Left lobe of liver (tissue), 2 donors: ENCODE results near the gene SLAMF6. TPM values are rescaled to one million over a fixed set of nuclear protein-coding genes. Genes with fewer than 3 reads are reported as not detected.
"Not testable (repeated sequence)": the region's sequence is repeated elsewhere in the genome, so short reads cannot be mapped to it uniquely, and the experiment has no call there.

Experiments used
- ATAC-seq: fragments of 200-7000 bp; cut with Tn5 transposase; one replicate; pipeline ENCODE4 v1.9.1; 2020; ENCODE audit warnings: mild to moderate bottlenecking, moderate library complexity
- DNase-seq: peaks from one replicate; pipeline ENCODE4 v3.0.0-alpha.2; 2020; ENCODE audit warnings: low spot score
- total RNA-seq: library from RNA; stranded (reverse); gene quantifications from one replicate; pipeline ENCODE4 v1.2.1, GENCODE V29; 2021
- donor health status: DM: no; HTN: no; CAD: no; lungs with moderate emphysema.
- donor health status: DM: no; HTN: yes; CAD: no.

The SLAMF6 gene
- total RNA-seq: 0.23 TPM

- no peak for DNase-seq
- ATAC-seq: no peak
These were observed at the start of gene SLAMF6 for GRCh38 chr1:160522622-160523345. Gene SLAMF6 (minus strand): TSS chr1:160523255. CDS start chr1:160523192, 63 bp downstream.

GRCh38 chr1:160570840-160571239 lies 47.8 kb upstream of the SLAMF6 start:
- ATAC-seq (peak; percentile 19), DNase-seq (no peak)

GRCh38 chr1:160569806-160570205 lies 46.8 kb upstream of the SLAMF6 start:
- ATAC-seq (no peak), DNase-seq (no peak)

- DNase-seq (no peak), ATAC-seq (no peak)
These were observed 45.0 kb upstream of the SLAMF6 start for GRCh38 chr1:160567858-160568682.

GRCh38 chr1:160567341-160567740 lies 44.3 kb upstream of the SLAMF6 start:
- no peak for ATAC-seq
- DNase-seq: no peak

- ATAC-seq (no peak), DNase-seq (no peak)
These were observed 42.5 kb upstream of the SLAMF6 start for GRCh38 chr1:160565564-160565963.

GRCh38 chr1:160563230-160563629 lies 40.2 kb upstream of the SLAMF6 start:
- DNase-seq, ATAC-seq: not testable (repeated sequence)

- ATAC-seq, DNase-seq: not testable (repeated sequence)
These were observed 39.7 kb upstream of the SLAMF6 start for GRCh38 chr1:160562745-160563144.

GRCh38 chr1:160560806-160561205 lies 37.8 kb upstream of the SLAMF6 start:
- ATAC-seq (no peak), DNase-seq (no peak)

- DNase-seq: no peak
- ATAC-seq: no peak
These were observed 37.1 kb upstream of the SLAMF6 start for GRCh38 chr1:160560045-160560705.

GRCh38 chr1:160559437-160559836 lies 36.4 kb upstream of the SLAMF6 start:
- DNase-seq, ATAC-seq: not testable (repeated sequence)

- DNase-seq (no peak), ATAC-seq (no peak)
These were observed 35.8 kb upstream of the SLAMF6 start for GRCh38 chr1:160558660-160559380.

- ATAC-seq: no peak
These were observed 30.7 kb upstream of the SLAMF6 start for GRCh38 chr1:160553778-160554177.

GRCh38 chr1:160552425-160552824 lies 29.4 kb upstream of the SLAMF6 start:
- ATAC-seq (no peak), DNase-seq (no peak)

More at GRCh38 chr1:160553778-160554177, 30.7 kb upstream of the SLAMF6 start:
- DNase-seq: no peak

- no peak for DNase-seq
These were observed 27.5 kb upstream of the SLAMF6 start for GRCh38 chr1:160550572-160551034.

GRCh38 chr1:160549665-160550006 lies 26.6 kb upstream of the SLAMF6 start:
- no peak for DNase-seq
- no peak for ATAC-seq

More at GRCh38 chr1:160550572-160551034, 27.5 kb upstream of the SLAMF6 start:
- no peak for ATAC-seq

- no peak for ATAC-seq
- DNase-seq: no peak
These were observed 26.1 kb upstream of the SLAMF6 start for GRCh38 chr1:160548960-160549664.

- DNase-seq: no peak
- ATAC-seq: no peak
These were observed 25.1 kb upstream of the SLAMF6 start for GRCh38 chr1:160548183-160548582.

- ATAC-seq (no peak), DNase-seq (no peak)
These were observed 24.4 kb upstream of the SLAMF6 start for GRCh38 chr1:160547422-160547821.

GRCh38 chr1:160546942-160547341 lies 23.9 kb upstream of the SLAMF6 start:
- DNase-seq (no peak), ATAC-seq (peak; percentile 19)
